A375 (cell line): ENCODE measurements around the gene LAMB1. TPM values are rescaled to one million over a fixed set of nuclear protein-coding genes. Genes with fewer than 3 reads are reported as not detected.

Experiments used
- small RNA-seq: library from RNA; depleted of rRNA; stranded (forward); fragments of <200 nt; gene quantifications from one replicate; pipeline ENCODE3, GENCODE V24; 2014
- total RNA-seq: library from RNA; depleted of rRNA; stranded (reverse); fragments of >200 nt; shearing (Covaris generic); gene quantifications from 2 replicates; pipeline ENCODE4 v1.2.3, GENCODE V29; 2014; rRNA removed

The LAMB1 gene
- 375 and 395 TPM in 2 replicates for total RNA-seq

GRCh38 chr7:108002726-108003598 is at the start of gene LAMB1:
Gene LAMB1, minus strand, starts transcription at chr7:108003161. Its CDS starts 276 bp downstream, at chr7:108002885.

GRCh38 chr7:107890962-107891635 is 111.9 kb downstream of the LAMB1 start, which contains the start of gene DLD:
Gene DLD, plus strand, starts transcription at chr7:107891183. Its CDS starts 68 bp downstream, at chr7:107891251.

Small RNA genes lying within 50 kb of the gene (small RNA-seq; reads per million reads assigned to genes)
- gene RF00012, result 0.54 reads per million, percentile 29 among the genes with 10 or more reads in this experiment

Other genes starting within 250 kb of the LAMB1 start
- not detected in 2 replicates for gene SLC26A3, start 199.9 kb downstream of the LAMB1 start, total RNA-seq
- gene DLD, start 112.0 kb downstream of the LAMB1 start, total RNA-seq, result 45.3 and 60.8 TPM in 2 replicates
- gene LAMB4, start 127.2 kb upstream of the LAMB1 start, total RNA-seq, result 0.08 and 0.15 TPM in 2 replicates